NCI-H510A (cell line): ENCODE data around the gene KCNK7.

Source experiments
- DNase-seq: peaks from one replicate; lab custom pipeline; 2025; lab: John Stamatoyannopoulos, UW

The KCNK7 gene

GRCh38 chr11:65556470-65557279 lies 38.9 kb downstream of the KCNK7 start:
- DNase-seq, result no peak

- DNase-seq, result no peak
These were observed 39.8 kb downstream of the KCNK7 start for GRCh38 chr11:65555693-65556231.

- DNase-seq, result no peak
These were observed 40.7 kb downstream of the KCNK7 start for GRCh38 chr11:65554842-65555430.

GRCh38 chr11:65554057-65554818 lies 41.4 kb downstream of the KCNK7 start:
- DNase-seq, result no peak

GRCh38 chr11:65553301-65554001 lies 42.1 kb downstream of the KCNK7 start:
- peak; percentile 87 for DNase-seq

GRCh38 chr11:65552388-65552951 lies 43.1 kb downstream of the KCNK7 start:
- DNase-seq, result no peak

DNA sequence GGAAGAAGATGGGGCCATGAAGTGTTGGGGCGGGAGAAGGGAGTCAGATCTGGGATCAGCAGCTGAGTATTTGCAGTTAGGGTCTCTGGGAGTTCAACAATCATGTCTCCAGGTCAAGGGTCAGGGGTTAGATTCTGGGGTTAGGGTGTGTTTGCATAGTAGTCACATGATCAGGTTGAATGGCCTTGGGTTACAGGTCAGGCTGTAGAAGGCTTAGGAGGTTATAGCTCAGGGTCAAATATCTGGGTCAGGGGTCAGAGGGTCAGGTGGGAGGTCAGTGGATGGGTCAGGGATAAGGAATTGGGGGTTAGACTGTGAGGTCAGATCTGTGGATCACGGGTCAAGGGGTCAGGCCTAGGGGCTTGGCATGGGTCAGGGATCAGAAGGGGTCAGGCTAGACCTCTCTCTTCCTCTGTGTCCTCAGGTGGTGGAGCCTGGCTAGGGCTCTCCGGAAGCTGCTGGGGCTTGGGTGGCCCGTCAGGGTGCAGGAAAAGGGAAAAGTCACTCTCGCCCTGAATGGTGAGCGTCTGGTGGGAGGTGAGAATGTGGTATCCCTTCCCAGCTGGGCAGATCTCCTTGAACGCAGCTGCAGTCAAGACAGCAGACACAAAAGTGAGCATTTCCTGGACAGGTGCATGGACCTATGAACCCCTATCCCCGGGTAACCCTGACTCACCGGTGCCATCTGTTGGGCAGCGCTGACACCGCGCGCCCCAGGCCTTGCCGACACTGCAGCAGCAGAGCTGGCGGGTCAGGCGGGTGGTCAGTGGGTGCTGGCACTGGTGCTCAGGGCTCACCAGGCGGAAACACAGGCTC lies 43.8 kb downstream of the KCNK7 start:
- peak; percentile 85 for DNase-seq

DNA sequence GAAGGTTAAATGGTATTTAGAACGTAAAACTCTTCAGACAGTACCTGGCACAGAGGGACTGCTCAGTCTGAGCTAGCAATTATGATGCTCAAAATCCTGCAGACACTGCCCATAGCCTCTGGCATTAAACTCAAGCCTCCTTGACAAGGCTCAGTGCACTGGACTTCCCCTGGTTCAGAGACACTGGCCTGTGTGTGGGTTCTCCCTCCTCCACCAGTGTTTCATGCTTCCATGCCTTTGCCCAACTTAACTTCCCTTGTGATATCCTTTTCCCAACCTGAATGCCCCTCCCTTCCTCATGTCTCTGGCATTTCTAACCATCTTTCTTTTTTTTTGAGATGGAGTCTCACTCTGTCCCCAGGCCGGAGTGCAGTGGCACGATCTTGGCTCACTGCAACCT lies 46.5 kb downstream of the KCNK7 start:
- DNase-seq, result no peak

DNA sequence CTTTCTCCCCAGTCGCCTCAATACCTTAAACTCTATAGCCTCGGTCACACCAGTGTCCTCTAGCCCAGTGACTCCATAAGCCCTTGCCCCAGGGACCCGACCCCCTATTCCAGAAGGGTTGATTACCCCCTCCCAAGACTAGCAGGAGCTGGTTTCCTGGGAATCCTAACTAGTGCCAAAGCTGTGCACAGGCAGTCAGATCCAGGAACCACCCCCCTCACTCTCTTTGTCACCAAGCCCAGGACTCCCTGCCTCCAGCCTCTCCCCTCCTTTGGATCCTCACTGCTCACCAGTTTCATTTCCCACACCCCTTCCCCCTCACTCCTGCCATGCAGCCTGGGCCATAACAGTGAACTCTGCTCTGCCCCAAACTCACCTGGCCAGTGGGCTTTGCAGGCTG lies 47.2 kb downstream of the KCNK7 start:
- no peak for DNase-seq

DNA sequence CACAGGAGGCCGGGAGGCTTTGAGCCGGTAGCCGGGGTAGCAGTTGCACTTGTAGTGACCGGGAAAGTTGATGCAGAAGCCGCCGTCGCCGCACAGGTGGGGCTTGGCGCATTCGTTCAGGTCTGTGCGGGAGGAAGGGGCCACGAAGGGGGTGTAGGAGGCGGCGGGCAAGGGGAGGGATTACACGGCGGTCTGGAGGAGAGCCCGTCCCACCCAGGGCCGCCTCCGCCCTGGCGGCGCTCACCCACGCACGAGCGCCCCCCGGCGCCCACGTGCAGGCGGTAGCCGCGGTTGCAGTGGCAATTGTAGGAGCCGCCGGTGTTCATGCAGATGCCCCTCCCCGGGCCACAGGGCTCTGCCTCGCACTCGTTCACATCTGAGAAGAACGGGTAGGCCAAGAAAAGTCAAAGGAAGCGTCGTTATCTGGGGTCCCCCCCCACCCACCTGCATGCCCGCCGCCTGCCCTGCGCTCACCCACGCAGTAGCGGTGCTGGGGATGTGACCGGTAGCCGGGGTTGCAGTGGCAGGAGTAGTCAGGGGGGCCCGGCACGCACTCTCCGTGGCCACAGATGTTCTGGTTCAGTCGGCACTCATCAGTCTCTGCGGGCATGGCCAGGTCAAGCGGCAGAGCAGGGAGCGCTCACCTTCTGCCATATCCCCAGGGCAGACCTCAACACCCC lies 48.0 kb downstream of the KCNK7 start:
- DNase-seq, result no peak

- DNase-seq, result peak; percentile 91
These were observed 49.2 kb downstream of the KCNK7 start for GRCh38 chr11:65546217-65546958.

DNA sequence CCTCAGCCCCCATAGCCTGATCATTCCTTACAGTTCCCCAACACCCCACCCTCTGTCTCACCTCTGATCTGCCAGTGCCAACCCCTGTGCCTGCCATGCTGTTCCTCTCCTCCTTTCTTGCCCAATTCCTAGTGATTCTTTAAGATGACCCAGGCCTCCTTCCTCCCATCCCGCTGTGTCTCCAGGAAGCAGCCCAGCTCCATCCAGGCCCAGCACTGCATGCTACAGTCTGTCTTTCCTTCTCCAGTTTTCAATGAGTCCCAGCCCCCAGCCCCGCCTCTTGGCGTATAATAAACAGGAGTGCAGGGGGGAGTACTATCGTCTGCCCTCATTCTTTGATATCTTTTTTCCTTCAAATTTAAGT lies 49.8 kb downstream of the KCNK7 start:
- DNase-seq, result no peak
